ENCODE measurements around the gene HTT. TPM values are rescaled to one million over a fixed set of nuclear protein-coding genes. Genes with fewer than 3 reads are reported as not detected.
"Not testable (repeated sequence)": the region's sequence is repeated elsewhere in the genome, so short reads cannot be mapped to it uniquely, and the experiment has no call there.

HTT gene
- polyA plus RNA-seq, 1 donor (not counting 4 experiments of a cell fraction or from before 2014, with no cell fraction given): 16.2 TPM

GRCh38 chr4:3148926-3149325, 74.4 kb downstream of the HTT start:
- Histone ChIP-seq H3K27ac (ENCODE audit: control insufficient read depth, insufficient read depth, low read length) (no peak overlapping the region), H3K9me1 (ENCODE audit: control insufficient read depth, extremely low read depth, insufficient read depth, low read length) (no peaks in the 10 kb centered on the region), H3K4me1 (ENCODE audit: control insufficient read depth, extremely low read depth, insufficient read depth, low read length) (no peaks in the 10 kb centered on the region), H3K4me3 (ENCODE audit: control insufficient read depth in 2 of 3, extremely low read depth in 1 of 3, insufficient read depth in 2 of 3, low read depth in 1 of 3, low read length in 3 of 3) (no peak overlapping the region), H3K36me3 (ENCODE audit: control insufficient read depth in 2 of 2, extremely low read depth in 1 of 2, insufficient read depth in 2 of 2, low read length in 2 of 2) (peaks cover 20 to 30% of the 10 kb centered on the region in 2 experiments), H2AFZ (ENCODE audit: control insufficient read depth, low read length) (no peak overlapping the region), H3K9me3 (ENCODE audit: control insufficient read depth, low read depth, low read length) (no peaks in the 10 kb centered on the region), H3K79me2 (ENCODE audit: control insufficient read depth, insufficient read depth, low read length) (no peaks in the 10 kb centered on the region), H4K20me1 (ENCODE audit: control insufficient read depth, extremely low read depth, insufficient read depth, low read length) (no peaks in the 10 kb centered on the region), H3K9ac (ENCODE audit: control insufficient read depth, extremely low read depth, insufficient read depth, low read length) (no peak overlapping the region), H3K4me2 (ENCODE audit: control insufficient read depth, extremely low read depth, insufficient read depth, low read depth, low read length) (no peak overlapping the region), H3K27me3 (ENCODE audit: control insufficient read depth, extremely low read depth, insufficient read depth, low read length) (no peaks in the 10 kb centered on the region)
- no peak for FAIRE-seq
- dilution Hi-C loops (cut with MboI; ENCODE audit: extremely low pct_ligation_motif_present, low sequenced_read_pairs): no loop called here
- TF ChIP-seq EZH2 (IDR thresholded peaks at IDR 0.05; ENCODE audit: low read length): no peak
- no peak for DNase-seq (ENCODE audit: low read depth, low spot score)

DNA sequence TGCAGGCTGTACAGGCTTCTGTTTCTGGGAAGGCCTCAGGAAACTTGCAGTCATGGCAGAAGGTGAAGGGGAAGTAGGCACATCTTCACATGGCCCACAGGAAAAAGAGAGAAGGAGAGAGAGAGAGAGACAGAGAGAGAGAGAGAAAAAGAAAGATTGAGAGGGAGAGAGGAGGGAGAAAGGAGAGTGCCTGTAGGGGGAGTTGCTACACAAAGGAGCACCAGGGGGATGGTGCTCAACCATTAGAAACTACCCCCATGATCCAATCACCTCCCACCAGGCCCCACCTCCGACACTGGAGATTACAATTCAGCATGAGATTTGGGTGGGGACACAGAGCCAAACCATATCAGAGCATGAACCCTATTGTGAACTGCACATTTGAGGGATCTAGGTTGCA, 76.8 kb downstream of the HTT start:
- H3K9me3 ChIP-seq (ENCODE audit: control insufficient read depth, low read depth, low read length); DNase-seq (ENCODE audit: low read depth, low spot score); H3K27ac ChIP-seq (ENCODE audit: control insufficient read depth, insufficient read depth, low read length); H3K9ac ChIP-seq (ENCODE audit: control insufficient read depth, extremely low read depth, insufficient read depth, low read length); H3K9me1 ChIP-seq (ENCODE audit: control insufficient read depth, extremely low read depth, insufficient read depth, low read length); H3K4me2 ChIP-seq (ENCODE audit: control insufficient read depth, extremely low read depth, insufficient read depth, low read depth, low read length); FAIRE-seq; H3K4me1 ChIP-seq (ENCODE audit: control insufficient read depth, extremely low read depth, insufficient read depth, low read length); H3K4me3 ChIP-seq (ENCODE audit: control insufficient read depth in 2 of 3, extremely low read depth in 1 of 3, insufficient read depth in 2 of 3, low read depth in 1 of 3, low read length in 3 of 3); dilution Hi-C loops (cut with MboI; ENCODE audit: extremely low pct_ligation_motif_present, low sequenced_read_pairs); H3K79me2 ChIP-seq (ENCODE audit: control insufficient read depth, insufficient read depth, low read length); H3K27me3 ChIP-seq (ENCODE audit: control insufficient read depth, extremely low read depth, insufficient read depth, low read length); H4K20me1 ChIP-seq (ENCODE audit: control insufficient read depth, extremely low read depth, insufficient read depth, low read length); H2AFZ ChIP-seq (ENCODE audit: control insufficient read depth, low read length): not testable (repeated sequence)
- H3K36me3 ChIP-seq (ENCODE audit: control insufficient read depth in 2 of 2, extremely low read depth in 1 of 2, insufficient read depth in 2 of 2, low read length in 2 of 2): peaks cover 20 to 31% of the 10 kb centered on the region in 2 experiments

GRCh38 chr4:3157366-3157765, 82.9 kb downstream of the HTT start:
- H3K79me2 ChIP-seq (ENCODE audit: control insufficient read depth, insufficient read depth, low read length): no peaks in the 10 kb centered on the region
- H3K9me1 ChIP-seq (ENCODE audit: control insufficient read depth, extremely low read depth, insufficient read depth, low read length): no peaks in the 10 kb centered on the region
- no peaks in the 10 kb centered on the region for H3K9me3 ChIP-seq (ENCODE audit: control insufficient read depth, low read depth, low read length)
- peaks cover 13 to 18% of the 10 kb centered on the region in 2 experiments for H3K36me3 ChIP-seq (ENCODE audit: control insufficient read depth in 2 of 2, extremely low read depth in 1 of 2, insufficient read depth in 2 of 2, low read length in 2 of 2)
- TF ChIP-seq EZH2 (IDR thresholded peaks at IDR 0.05; ENCODE audit: low read length): no peak
- TF ChIP-seq, protein P1, sequence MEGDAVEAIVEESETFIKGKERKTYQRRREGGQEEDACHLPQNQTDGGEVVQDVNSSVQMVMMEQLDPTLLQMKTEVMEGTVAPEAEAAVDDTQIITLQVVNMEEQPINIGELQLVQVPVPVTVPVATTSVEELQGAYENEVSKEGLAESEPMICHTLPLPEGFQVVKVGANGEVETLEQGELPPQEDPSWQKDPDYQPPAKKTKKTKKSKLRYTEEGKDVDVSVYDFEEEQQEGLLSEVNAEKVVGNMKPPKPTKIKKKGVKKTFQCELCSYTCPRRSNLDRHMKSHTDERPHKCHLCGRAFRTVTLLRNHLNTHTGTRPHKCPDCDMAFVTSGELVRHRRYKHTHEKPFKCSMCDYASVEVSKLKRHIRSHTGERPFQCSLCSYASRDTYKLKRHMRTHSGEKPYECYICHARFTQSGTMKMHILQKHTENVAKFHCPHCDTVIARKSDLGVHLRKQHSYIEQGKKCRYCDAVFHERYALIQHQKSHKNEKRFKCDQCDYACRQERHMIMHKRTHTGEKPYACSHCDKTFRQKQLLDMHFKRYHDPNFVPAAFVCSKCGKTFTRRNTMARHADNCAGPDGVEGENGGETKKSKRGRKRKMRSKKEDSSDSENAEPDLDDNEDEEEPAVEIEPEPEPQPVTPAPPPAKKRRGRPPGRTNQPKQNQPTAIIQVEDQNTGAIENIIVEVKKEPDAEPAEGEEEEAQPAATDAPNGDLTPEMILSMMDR (optimal IDR thresholded peaks at IDR 0.05 in 1 of 3, IDR thresholded peaks at IDR 0.05 in 1 of 3, conservative IDR thresholded peaks at IDR 0.05 in 1 of 3; ENCODE audit: extremely low read depth in 1 of 3, insufficient read depth in 2 of 3, low read length in 3 of 3): no peak
- H3K4me3 ChIP-seq (ENCODE audit: control insufficient read depth in 2 of 3, extremely low read depth in 1 of 3, insufficient read depth in 2 of 3, low read depth in 1 of 3, low read length in 3 of 3): no peak overlapping the region
- H3K4me2 ChIP-seq (ENCODE audit: control insufficient read depth, extremely low read depth, insufficient read depth, low read depth, low read length): no peak overlapping the region
- H3K27ac ChIP-seq (ENCODE audit: control insufficient read depth, insufficient read depth, low read length): no peak overlapping the region
- dilution Hi-C loops (cut with MboI; ENCODE audit: extremely low pct_ligation_motif_present, low sequenced_read_pairs): no loop called here
- DNase-seq (ENCODE audit: low read depth, low spot score) (no peak), FAIRE-seq (no peak)
- H3K9ac ChIP-seq (ENCODE audit: control insufficient read depth, extremely low read depth, insufficient read depth, low read length): no peak overlapping the region
- no peaks in the 10 kb centered on the region for H3K4me1 ChIP-seq (ENCODE audit: control insufficient read depth, extremely low read depth, insufficient read depth, low read length)
- H3K27me3 ChIP-seq (ENCODE audit: control insufficient read depth, extremely low read depth, insufficient read depth, low read length): no peaks in the 10 kb centered on the region
- no peaks in the 10 kb centered on the region for H4K20me1 ChIP-seq (ENCODE audit: control insufficient read depth, extremely low read depth, insufficient read depth, low read length)
- no peak overlapping the region for H2AFZ ChIP-seq (ENCODE audit: control insufficient read depth, low read length)
